NCI-H1417 (cell line): ENCODE results near the gene KIF16B.

ENCODE experiments used
- DNase-seq, 3 experiments: peaks; one replicate each; lab custom pipeline; 2025; lab: John Stamatoyannopoulos, UW

The KIF16B gene

DNA sequence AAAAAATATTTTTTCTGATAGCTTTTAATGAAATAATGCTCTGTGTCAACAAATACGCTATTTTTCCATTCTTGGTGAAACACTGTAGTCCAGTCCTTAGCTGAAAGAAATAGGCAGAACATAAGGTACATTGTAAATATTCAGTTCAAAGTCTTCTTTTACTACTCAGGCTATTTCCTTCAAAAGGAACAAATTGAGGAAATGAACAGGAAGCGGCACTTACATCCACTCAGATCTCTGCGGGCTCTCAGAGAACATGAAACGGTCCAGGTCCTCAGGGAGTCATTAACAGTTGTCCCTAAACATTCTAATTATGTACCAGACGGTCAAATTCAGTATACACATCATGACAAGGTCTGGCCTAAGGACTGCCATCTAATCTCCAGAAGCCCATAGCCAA is 212.6 kb downstream of the KIF16B start:
- peak in 1 of 3 experiments; percentile 63 for DNase-seq

DNA sequence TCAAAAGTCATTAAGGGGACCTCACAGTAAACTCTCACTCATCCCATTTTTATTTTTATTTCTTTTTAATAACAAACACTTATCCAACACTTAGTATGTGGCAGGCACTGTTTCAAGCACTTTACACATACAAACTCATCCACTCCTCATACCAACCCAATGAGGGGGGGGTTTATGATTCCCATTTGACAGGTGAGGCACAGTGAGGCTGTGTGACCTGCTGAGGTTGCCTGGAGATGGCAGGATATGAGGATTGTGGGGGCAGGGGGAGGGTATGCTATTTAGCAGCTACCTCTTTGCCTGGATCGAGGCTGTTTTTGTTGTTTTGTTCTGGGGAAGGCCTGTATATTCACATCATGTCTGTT is 219.8 kb downstream of the KIF16B start:
- no peak for DNase-seq

- no peak for DNase-seq
Measured at GRCh38 chr20:16352751-16353416, 220.4 kb downstream of the KIF16B start.

DNA sequence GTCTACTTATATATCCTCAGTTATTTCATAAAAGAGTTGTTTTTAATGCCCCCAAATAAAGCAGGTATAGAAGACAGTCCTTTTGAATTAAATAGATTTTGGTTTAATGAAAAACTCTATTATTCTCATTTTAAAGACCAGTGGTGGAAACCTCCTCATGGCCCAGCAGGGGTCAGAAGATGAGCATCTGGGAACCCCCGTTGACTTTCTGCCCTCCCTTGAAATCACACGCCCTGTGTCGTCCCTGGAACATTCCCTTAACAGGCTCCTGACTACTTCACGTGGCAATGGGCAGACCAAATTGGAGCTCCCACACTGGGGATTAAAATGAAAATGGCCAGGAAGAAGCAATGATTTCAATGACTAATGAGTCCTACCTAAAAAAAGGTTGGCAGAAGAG is 220.9 kb downstream of the KIF16B start:
- DNase-seq: no peak

GRCh38 chr20:16351415-16351814 is 221.8 kb downstream of the KIF16B start:
- peak in 1 of 3 experiments; percentile 38 for DNase-seq

GRCh38 chr20:16350465-16350864 is 222.8 kb downstream of the KIF16B start:
- DNase-seq: no peak

DNA sequence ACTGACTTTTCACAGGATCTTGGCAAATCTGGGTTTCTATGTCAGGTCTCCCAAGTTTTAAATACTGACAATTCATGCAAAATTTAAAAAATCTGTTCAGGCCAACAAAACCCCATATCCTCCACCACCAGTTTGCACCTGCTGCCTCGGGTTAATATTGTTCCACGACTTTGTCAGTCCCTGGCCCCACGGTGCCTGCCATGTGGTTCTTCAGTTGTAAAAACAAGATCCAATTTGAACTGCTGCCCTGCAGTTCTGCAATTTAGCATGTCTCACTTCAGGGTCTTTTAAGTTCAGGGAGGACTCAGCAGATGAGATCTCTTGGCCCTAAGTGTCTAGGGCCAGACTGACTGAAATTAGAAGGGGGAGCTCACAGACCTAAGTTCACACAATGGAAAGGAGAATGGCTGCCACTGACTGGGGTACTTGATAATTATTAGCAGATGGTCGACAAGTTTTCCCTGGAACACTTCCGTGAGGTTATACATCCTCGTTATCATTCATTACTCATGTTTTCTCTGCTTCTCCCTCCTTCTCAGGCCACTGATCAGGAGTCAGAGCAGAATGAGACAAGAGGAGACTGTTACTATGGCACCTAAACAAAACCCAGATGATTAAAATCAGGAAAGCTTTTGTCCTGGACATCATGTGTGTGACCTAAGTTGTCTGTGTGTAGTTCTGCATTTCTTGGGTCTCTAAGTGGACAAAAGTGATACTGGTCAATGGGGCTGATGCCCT is 223.6 kb downstream of the KIF16B start:
- DNase-seq: peak in 1 of 3 experiments; percentile 33

DNA sequence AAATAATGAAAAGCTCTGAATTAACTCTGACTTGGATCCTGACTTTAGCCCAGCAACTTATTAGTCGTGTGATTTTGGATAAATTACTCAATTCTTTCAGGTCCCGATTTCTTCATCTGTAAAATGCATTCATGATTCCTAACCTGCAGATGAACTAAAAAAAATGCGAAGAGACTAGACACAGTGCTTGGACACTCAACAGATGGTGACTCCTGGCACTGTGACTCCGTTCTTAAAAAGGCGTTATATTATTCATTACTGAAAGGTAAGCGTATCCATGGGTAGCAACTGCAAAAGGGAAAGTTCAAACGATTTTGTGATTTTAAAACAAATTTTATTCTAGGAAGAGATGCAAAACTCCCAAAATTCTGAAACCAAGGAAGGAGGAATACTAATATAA is 226.3 kb downstream of the KIF16B start:
- no peak for DNase-seq

- DNase-seq: no peak
Measured at GRCh38 chr20:16337707-16338106, 235.5 kb downstream of the KIF16B start.

GRCh38 chr20:16327606-16328005 is 245.6 kb downstream of the KIF16B start:
- no peak for DNase-seq

- no peak for DNase-seq
Measured at GRCh38 chr20:16321291-16321690, 252.0 kb downstream of the KIF16B start.

DNA sequence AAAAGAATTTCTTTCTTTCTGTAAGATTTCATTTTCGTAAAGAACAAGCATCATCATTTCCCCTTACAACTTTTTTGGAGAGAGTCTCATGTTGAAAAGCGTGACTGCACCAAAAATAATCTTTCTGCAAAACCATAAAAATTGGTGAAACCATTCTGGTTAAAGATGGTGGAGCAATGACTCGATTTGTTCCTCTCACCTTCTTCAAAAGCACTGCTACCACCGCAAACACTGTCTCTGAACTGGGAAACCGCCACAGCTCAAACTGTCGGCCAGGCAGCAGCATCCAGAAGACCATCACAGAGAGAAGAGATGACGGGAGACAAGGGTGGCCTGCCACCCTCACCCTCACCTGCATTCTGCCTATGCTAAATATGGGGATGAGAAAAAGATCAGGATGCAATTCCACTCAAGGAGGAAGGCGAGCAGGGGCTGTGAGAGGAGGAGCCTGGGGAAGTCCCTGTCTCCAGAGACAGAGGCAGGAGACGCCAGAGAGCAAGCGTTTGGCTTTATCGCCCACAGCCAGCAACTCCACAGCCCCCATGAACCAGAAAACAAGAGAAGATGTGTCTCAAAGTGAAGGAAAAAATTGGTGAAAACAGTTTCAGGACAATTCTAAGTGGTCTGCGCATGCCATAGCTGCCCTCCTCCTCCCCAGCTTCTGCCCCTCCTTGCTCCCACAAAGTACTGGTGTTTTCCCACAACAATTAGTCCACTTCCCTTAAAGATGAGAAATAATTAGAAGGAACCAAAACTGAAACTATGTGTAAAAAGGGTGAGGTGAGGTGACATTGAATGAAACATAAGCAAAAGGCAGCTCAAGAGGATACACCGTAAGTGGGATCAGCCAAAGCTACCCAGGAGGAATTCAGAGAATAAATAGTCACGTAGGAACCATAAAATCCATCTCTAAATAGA is 255.5 kb downstream of the KIF16B start:
- DNase-seq: no peak

GRCh38 chr20:16316513-16316912 is 256.7 kb downstream of the KIF16B start:
- no peak for DNase-seq

- no peak for DNase-seq
Measured at GRCh38 chr20:16314748-16315159, 258.5 kb downstream of the KIF16B start.

- DNase-seq: no peak
Measured at GRCh38 chr20:16314320-16314719, 258.9 kb downstream of the KIF16B start.

DNA sequence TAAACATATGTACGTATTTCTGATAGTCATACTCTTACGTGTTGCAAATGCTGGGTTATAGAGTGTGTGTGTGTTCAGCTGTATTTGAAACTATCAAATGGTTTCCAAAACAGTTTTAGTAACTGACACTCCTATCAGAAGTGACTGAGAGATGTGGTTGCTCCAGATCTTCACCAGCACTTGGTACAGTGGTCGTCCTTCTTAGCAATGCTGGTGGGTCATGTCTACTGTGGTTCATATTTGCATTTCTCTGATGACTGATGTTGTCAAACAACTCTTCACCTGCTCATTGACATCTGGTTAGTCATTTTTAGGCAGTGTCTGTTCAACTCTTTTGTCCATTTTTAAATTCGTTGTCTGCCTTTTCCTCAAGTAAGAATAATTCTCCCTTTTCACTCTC is 259.3 kb downstream of the KIF16B start:
- DNase-seq: no peak

GRCh38 chr20:16312998-16313397 is 260.2 kb downstream of the KIF16B start:
- no peak for DNase-seq

GRCh38 chr20:16311756-16312155 is 261.5 kb downstream of the KIF16B start:
- no peak for DNase-seq

GRCh38 chr20:16308754-16309153 is 264.5 kb downstream of the KIF16B start:
- no peak for DNase-seq

GRCh38 chr20:16302818-16303217 is 270.4 kb downstream of the KIF16B start:
- no peak for DNase-seq

- DNase-seq: no peak
Measured at GRCh38 chr20:16301986-16302385, 271.3 kb downstream of the KIF16B start.

- no peak for DNase-seq
Measured at GRCh38 chr20:16299897-16300296, 273.4 kb downstream of the KIF16B start.

GRCh38 chr20:16296931-16297330 is 276.3 kb downstream of the KIF16B start:
- no peak for DNase-seq
